VCaP (cell line): ENCODE measurements around the gene MLYCD.

ENCODE experiments used
- H3K27ac ChIP-seq: fragments of 450-650 bp; 2 replicates; pipeline ENCODE4 v1.5.1; 2017
- CTCF ChIP-seq: fragments of 450-650 bp; conservative IDR thresholded peaks from 2 replicates; pipeline ENCODE4 v1.5.1; 2017; ENCODE audit warnings: mild to moderate bottlenecking, moderate library complexity

The MLYCD gene

GRCh38 chr16:83969771-83970429 lies 71.0 kb downstream of the MLYCD start:
- no peak overlapping the region for H3K27ac ChIP-seq
- no peak for TF ChIP-seq CTCF

GRCh38 chr16:83970430-83970815 lies 71.5 kb downstream of the MLYCD start:
- TF ChIP-seq CTCF = no peak
- no peak overlapping the region for H3K27ac ChIP-seq

GRCh38 chr16:83971165-83972130 lies 72.5 kb downstream of the MLYCD start:
- no peak overlapping the region for H3K27ac ChIP-seq
- TF ChIP-seq CTCF = no peak

- H3K27ac ChIP-seq = no peak overlapping the region
- TF ChIP-seq CTCF = no peak
These were observed 73.5 kb downstream of the MLYCD start for GRCh38 chr16:83972256-83973008.

GRCh38 chr16:83973077-83973476 lies 74.2 kb downstream of the MLYCD start:
- H3K27ac ChIP-seq = no peak overlapping the region
- no peak for TF ChIP-seq CTCF

- no peak for TF ChIP-seq CTCF
- no peak overlapping the region for H3K27ac ChIP-seq
These were observed 74.9 kb downstream of the MLYCD start for GRCh38 chr16:83973581-83974385.
